Measurements from ENCODE around the gene RECQL5.
"Not testable (repeated sequence)": the region's sequence is repeated elsewhere in the genome, so short reads cannot be mapped to it uniquely, and the experiment has no call there.

RECQL5 gene

DNA sequence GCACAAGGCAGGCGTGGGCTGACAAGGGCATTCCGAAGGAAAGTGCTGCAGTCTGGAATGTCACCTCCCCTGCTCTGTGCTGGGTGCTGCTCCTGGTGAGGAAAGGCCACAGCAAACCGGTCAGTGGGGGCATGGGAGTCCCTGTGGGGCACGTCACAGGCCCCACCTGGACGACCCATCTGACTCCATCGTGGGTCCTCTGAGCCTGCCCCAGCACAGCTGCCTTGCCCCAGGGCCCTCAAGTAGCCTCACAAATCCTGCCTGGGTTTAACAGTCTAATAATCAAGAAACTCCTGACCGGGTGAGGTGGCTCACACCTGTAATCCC lies 82.1 kb downstream of the RECQL5 start:
- Histone ChIP-seq H4K20me1 (ENCODE audit: insufficient read depth, low read length) (no peaks in the 10 kb centered on the region), H3K27ac (ENCODE audit: low read length) (no peak overlapping the region), H3K79me2 (ENCODE audit: low read length) (no peaks in the 10 kb centered on the region), H3K9me3 (ENCODE audit: insufficient read depth, low read length) (no peaks in the 10 kb centered on the region), H3K4me1 (ENCODE audit: low read length) (peaks cover under 1% of the 10 kb centered on the region; the same call in 1 of the 2 replicates), H3K4me2 (ENCODE audit: low read length) (no peak overlapping the region), H3K9ac (ENCODE audit: low read length) (no peak overlapping the region), H3K4me3 (ENCODE audit: low read length) (no peak overlapping the region), H3K27me3 (ENCODE audit: low read depth, low read length) (no peaks in the 10 kb centered on the region), H2AFZ (ENCODE audit: low read depth, low read length) (no peak overlapping the region), H3K36me3 (replicated peaks; ENCODE audit: low read depth, low read length) (no peaks in the 10 kb centered on the region)
- no peak for TF ChIP-seq EZH2phosphoT487 (IDR thresholded peaks at IDR 0.05; ENCODE audit: low read depth)

DNA sequence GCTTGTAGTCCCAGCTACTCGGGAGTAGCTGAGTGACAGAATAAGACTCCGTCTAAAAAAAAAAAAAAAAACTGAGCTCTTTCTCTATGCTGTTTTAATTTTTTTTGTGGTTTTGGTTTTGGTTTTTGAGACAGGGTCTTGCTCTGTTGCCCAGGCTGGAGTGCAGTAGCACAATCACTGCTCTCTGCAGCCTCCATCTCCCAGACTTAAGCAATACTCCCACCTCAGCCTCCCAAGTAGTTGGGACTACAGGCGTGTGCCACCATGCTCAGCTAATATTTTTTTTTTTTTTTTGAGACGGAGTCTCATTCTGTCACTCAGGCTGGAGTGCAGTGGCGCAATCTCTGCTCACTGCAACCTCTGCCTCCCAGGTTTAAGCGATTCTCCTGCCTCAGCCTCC lies 83.8 kb downstream of the RECQL5 start:
- H3K79me2 ChIP-seq (ENCODE audit: low read length); H4K20me1 ChIP-seq (ENCODE audit: insufficient read depth, low read length); H3K9ac ChIP-seq (ENCODE audit: low read length); H3K4me3 ChIP-seq (ENCODE audit: low read length); H3K36me3 ChIP-seq (replicated peaks; ENCODE audit: low read depth, low read length); H3K4me1 ChIP-seq (ENCODE audit: low read length); H3K27me3 ChIP-seq (ENCODE audit: low read depth, low read length); H3K4me2 ChIP-seq (ENCODE audit: low read length); H2AFZ ChIP-seq (ENCODE audit: low read depth, low read length); H3K27ac ChIP-seq (ENCODE audit: low read length); H3K9me3 ChIP-seq (ENCODE audit: insufficient read depth, low read length): not testable (repeated sequence)

DNA sequence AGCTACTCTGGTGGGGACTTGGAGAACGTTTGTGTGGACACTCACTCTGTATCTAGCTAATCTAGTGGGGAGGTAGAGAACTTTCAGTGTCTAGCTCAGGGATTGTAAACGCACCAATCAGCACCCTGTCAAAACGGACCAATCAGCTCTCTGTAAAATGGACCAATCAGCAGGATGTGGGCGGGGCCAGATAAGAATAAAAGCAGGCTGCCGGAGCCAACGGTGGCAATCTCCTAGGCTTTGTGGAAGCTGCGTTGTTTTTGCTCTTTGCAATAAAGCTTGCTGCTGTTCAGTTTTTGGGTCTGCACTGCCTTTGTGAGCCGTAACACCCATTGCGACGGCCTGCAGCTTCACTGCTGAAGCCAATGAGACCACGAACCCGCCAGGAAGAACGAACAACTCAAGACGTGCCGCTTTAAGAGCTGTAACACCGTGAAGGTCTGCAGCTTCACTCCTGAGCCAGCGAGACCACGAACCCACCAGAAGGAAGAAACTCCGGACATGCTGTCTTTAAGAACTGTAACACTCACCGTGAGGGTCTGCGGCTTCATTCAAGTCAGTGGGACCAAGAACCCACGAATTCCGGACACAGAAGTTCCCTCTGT lies 85.7 kb downstream of the RECQL5 start:
- H3K36me3 ChIP-seq (replicated peaks; ENCODE audit: low read depth, low read length); H3K4me2 ChIP-seq (ENCODE audit: low read length); H2AFZ ChIP-seq (ENCODE audit: low read depth, low read length); H3K27ac ChIP-seq (ENCODE audit: low read length); H3K79me2 ChIP-seq (ENCODE audit: low read length); H3K9ac ChIP-seq (ENCODE audit: low read length); H3K4me1 ChIP-seq (ENCODE audit: low read length); H3K4me3 ChIP-seq (ENCODE audit: low read length); H3K27me3 ChIP-seq (ENCODE audit: low read depth, low read length); H4K20me1 ChIP-seq (ENCODE audit: insufficient read depth, low read length); H3K9me3 ChIP-seq (ENCODE audit: insufficient read depth, low read length): not testable (repeated sequence)
